ENCODE measurements around the gene ZNHIT1.

The ZNHIT1 gene

GRCh38 chr7:101218236-101219125, 516 bp downstream of the ZNHIT1 start:
- DNase-seq (ENCODE audit: low read depth in 3 of 3) = no peak

GRCh38 chr7:101220295-101220694, 2.3 kb downstream of the ZNHIT1 start:
- DNase-seq (ENCODE audit: low read depth in 3 of 3) = no peak

DNA sequence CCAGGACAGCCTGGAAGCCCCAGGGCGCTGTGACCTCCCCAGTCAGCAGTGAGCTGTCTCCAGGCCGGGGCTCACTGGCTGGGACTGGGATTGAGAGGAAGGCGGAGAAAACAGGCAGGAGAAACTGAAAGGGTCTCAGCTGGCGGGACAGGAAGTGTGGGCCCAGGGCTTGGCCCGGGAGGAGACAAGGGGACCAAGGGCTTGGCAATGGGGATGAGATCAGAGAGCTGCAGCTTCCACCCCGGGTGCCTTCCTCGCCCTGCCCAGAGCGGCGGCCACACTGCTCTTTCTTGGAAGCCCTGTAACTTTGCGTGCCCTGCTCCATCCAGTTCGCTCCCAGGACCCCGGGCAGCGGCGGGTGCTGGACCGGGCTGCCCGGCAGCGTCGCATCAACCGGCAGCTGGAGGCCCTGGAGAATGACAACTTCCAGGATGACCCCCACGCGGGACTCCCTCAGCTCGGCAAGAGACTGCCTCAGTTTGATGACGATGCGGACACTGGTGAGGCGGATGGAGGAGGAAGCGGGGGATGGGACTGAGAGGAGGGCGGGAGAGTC, 4.4 kb downstream of the ZNHIT1 start:
- DNase-seq (ENCODE audit: low read depth in 3 of 3) = no peak

GRCh38 chr7:101223528-101223927, 5.6 kb downstream of the ZNHIT1 start:
- DNase-seq (ENCODE audit: low read depth in 3 of 3) = no peak

DNA sequence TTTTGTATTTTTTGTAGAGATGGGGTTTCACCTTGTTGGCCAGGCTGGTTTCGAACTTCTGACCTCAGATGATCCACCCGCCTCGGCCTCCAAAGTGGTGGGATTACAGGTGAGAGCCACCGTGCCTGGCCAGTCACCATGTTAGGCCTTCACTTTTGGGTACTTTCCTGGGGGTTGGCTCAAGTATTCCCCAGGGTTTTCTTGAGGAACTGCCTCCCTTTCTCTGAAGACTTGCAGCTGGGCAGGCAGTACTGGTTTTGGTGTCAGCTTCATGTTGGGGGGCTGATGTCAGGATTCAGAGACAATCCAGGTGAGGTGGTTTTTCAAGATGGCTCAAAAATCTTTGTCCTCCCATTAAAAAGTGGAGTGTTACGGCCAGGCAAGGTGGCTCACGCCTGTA, 7.7 kb downstream of the ZNHIT1 start:
- DNase-seq (ENCODE audit: low read depth in 3 of 3) = no peak

- no peak for DNase-seq (ENCODE audit: low read depth in 3 of 3)
Observed at GRCh38 chr7:101226721-101227120, 8.8 kb downstream of the ZNHIT1 start.

- DNase-seq (ENCODE audit: low read depth in 3 of 3) = no peak
Observed at GRCh38 chr7:101231644-101232043, 13.7 kb downstream of the ZNHIT1 start.

DNA sequence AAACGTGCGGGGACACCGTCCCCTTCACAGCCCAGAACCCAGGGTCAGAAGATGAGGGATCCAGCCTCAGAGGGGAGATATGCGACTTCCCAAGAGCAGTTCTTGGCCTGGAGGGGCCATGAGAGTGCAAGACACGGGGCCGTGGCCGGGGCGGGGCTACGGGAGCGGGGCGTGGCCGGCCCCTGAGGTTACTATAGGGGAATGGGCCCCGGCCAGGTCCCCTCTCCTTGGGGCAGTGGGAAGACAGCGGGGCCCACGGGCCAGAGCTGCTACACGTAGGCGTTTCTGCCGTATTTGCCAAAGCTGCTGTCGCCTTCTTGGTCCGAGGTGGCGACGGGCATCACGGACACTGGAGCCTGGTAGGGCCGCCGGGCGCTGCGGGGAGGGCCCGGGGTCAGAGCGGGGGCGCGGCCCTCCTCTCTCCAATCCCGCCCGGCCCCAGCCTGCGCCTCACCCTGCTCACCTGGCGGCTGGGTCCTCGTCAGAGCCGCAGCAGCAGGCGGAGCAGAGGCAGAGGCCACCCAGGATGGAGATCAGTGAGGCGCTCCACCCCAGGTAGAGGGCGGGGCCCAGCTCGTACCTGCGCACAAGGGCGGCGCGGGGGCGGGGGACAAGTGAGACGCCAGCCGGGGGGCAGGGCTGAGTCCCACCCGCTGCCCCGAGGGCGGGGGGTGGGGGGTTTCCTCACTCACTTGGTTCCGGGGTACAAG, 14.3 kb downstream of the ZNHIT1 start:
- DNase-seq (ENCODE audit: low read depth in 3 of 3) = no peak

DNA sequence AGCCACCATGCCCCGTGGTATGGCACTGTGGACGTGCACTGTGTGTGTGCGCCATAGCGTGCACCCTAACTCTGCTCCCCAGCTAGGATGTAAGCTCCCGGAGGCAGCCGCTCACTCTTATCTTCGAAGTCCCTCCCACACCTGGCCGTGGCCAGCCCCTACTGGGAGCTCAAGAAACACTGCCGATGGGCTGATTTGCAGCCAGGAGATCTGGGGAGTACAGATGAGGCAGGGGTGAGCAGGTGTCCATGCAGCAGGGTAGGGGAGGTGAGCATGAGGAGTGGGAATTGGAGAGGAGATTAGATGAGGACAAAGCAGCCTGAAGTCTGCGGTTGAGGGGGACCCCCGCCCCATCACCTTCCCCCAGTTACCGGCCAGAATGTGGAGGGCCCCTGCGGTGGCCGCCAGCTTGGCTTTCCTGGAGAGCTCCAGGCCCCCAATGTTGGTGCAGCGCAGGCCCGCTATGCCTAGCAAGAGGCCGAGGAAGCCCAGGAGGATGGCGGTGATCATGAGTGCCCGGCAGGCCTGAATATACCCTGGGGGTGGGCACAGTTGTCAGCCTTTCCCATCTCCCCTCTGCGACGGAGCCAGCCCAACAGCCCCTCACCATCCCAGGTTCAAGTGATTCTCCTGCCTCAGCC, 16.1 kb downstream of the ZNHIT1 start:
- no peak for DNase-seq (ENCODE audit: low read depth in 3 of 3)

DNA sequence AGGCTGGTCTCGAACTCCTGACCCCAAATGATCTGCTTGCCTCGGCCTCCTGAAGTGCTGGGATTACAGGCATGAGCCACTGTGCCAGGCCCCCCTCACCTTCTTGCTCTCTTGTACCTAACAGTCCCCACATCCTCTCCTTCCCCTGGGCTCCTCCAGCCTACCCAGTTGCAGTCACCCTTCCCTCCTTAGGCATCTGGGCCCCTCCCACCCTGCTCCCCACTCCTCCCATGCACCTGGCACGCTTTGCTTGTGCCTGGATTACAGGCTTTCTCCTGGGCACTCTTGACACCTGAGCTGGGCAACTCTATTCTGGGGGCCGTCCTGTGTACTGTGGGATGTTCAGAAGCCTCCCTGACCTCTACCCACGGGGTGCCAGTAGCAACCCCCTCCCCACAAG, 16.7 kb downstream of the ZNHIT1 start:
- no peak for DNase-seq (ENCODE audit: low read depth in 3 of 3)

GRCh38 chr7:101235050-101235449, 17.1 kb downstream of the ZNHIT1 start:
- DNase-seq (ENCODE audit: low read depth in 3 of 3) = no peak

GRCh38 chr7:101235522-101235921, 17.6 kb downstream of the ZNHIT1 start:
- DNase-seq (ENCODE audit: low read depth in 3 of 3) = no peak

- no peak for DNase-seq (ENCODE audit: low read depth in 3 of 3)
Observed at GRCh38 chr7:101236292-101236835, 18.4 kb downstream of the ZNHIT1 start.

GRCh38 chr7:101237206-101238067, 19.5 kb downstream of the ZNHIT1 start, which contains the start of gene CLDN15:
CLDN15 (minus strand) TSS chr7:101237802; CDS start chr7:101237581, 221 bp downstream.
- DNase-seq (ENCODE audit: low read depth in 3 of 3) = no peak

DNA sequence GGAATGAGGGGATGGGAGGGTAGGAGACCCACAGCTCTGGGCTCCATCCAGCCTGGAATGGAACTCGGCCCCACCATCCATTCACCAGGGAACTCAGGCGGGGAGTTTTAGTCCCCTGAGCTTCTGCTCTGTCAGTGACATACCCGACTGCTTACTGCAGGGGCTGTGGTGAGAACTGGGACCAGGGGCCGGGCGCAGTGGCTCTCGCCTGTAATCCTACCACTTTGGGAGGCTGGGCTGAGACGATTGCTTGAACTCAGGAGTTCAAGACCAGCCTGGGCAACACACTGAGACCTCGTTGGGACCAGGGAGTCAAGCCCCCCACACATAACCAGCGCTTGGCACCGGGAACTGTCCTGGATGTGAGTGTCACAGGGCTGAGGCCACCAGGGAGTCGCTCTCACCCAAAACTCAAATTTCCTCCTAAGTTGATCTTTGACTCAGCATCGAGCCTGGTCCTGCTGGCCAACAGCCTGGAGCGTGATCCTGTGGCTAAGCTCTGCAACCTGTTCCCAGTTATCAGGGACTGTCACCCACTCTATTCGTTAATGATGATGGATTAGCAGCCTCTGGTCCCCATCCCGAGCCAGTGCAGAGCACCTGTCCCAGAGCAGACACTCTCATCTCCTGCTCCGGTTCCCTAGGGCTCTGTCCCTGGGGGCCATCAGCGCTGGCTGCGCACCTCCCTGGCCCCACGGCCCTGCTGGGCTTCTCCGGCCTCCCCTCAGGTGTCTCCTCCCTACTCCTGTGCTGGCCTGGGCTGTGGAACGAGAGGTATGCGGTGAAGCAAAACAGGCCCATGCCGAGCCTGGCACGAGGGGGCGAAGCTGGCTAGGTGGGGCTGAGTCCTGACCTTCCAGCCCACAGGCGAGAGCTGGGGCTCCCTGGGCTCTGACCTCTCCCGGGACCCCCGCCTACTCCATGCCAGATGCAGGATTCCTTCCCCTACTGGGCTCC, 20.5 kb downstream of the ZNHIT1 start:
- no peak for DNase-seq (ENCODE audit: low read depth in 3 of 3)

DNA sequence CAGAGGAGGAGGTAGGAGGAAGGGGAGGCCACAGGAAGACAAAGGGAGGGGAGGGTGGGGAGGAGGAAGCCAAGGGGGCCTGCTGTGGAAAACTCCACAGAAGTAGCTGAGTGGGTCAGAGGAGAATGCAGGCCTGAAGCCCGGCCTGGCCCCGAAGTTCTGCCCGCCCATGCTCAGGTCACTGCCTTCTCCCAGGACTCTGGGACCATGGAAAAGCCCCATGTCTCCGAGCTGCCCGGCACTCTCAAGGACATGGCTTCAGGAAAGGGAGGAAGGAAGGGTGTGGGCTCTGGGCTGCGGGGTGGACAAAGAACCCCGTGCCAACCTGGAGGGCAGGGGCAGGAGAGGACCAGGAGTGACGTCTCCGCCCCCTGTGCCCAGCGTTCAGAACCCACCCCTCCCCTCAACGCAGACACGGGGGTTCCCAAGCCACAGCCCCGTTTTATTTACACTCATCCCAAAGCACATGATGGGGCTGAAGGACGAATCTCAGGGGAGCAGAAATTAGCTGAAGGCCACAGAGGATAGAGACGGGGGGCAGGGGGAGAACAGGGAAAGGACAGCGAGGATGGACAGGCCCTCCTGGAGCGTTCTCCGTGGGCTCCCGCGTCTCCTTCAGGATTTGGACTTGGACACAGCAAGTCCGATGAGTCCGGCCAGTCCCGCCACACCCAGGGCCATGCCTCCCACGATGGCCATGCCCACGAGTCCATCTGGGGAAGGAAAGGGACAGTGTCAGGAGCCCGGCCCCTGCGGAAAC, 21.4 kb downstream of the ZNHIT1 start:
- DNase-seq (ENCODE audit: low read depth in 3 of 3) = no peak

DNA sequence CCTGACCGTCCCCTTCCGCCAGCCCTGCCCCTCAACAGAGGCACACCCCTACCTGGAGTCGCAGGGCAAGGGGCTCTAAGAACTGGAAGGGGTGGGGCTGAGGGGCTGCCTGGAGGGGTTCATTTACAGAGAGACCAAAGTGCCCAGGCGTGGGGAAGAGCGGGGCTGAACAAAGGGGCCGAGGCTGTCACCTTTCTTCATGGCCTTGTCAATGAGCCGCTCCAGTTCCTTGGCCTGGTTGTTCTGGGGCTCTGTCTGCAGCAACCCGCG, 21.9 kb downstream of the ZNHIT1 start:
- no peak for DNase-seq (ENCODE audit: low read depth in 3 of 3)

DNA sequence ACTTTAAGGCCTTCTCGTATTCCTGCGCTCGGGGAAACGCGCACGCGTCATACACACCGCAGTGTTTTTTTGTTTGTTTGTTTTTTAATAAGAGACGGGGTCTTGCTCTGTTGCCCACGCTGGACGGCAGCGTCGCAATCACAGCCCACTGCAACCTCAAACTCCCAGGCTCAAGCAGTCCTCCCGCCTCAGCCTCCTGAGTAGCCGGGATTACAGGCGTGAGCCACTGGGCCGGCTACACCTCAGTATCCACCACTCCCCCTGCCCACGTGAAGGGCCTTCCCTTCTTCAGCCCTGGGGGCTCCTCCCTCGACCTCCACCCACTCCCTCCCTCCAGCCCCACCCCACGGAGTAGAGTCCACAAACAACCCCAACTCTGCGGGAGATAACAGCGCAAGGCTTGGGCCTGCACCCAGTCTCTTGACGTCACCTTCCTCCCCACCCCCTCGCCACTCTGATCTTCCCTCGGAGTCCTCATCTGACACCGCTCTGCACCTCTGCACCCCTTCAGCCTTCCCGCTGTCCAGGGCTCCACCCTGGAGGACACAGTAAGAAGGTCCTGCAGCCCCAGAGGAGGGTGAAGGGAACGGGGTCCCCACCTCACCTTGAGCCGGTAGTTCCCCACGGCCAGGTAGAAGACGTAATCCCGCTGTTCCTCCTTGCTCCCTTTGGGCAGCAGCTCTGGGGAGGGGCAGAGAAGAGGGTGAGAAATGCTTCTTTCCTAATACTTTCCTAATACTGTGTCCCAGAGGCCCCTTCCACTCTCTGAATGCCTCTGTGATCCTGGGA, 22.5 kb downstream of the ZNHIT1 start:
- DNase-seq (ENCODE audit: low read depth in 3 of 3) = no peak

DNA sequence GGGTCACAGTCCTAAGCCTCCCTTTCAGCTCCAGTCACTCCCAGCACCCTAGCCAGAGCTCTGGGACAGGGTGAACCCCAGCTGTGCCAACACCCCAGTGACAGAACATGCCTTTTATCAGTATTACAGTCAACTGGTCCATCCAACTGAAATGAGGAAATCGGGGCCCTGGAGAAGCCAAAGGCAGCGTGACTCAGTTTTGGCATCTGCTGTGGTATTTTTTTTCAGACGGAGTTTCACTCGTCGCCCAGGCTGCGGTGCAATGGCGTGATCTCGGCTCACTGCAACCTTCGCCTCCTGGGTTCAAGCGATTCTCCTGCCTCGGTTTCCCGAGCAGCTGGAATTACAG, 23.0 kb downstream of the ZNHIT1 start:
- no peak for DNase-seq (ENCODE audit: low read depth in 3 of 3)
